GM12878 (cell line): ENCODE results near the gene IMMP2L. TPM values are rescaled to one million over a fixed set of nuclear protein-coding genes. Genes with fewer than 3 reads are reported as not detected.

Experiments used
- ATAC-seq: fragments of 200-7000 bp; cut with Tn5 transposase; 3 replicates; pipeline ENCODE4 v1.9.1; 2020; ENCODE audit warnings: mild to moderate bottlenecking, moderate library complexity
- BruUV-seq: library from RNA; stranded (reverse); fragments of 400-500 nt; replicated peaks from 2 replicates; lab custom pipeline; 2021; lab: Mats Ljungman, UMichigan
- CTCF ChIA-PET: fragments of 300-600 bp; sonication (Branson Sonifier 250); formaldehyde crosslinking; extraction: SDS; loops from one replicate; lab custom pipeline; 2021; ENCODE audit warnings: inconsistent platforms; lab: Yijun Ruan, JAX
- POLR2A ChIA-PET: fragments of 350-600 bp; formaldehyde crosslinking; extraction: SDS; loops from one replicate; lab custom pipeline; 2021; ENCODE audit warnings: inconsistent platforms; lab: Charles Lee
- RAD21 ChIA-PET: fragments of 300-600 bp; sonication (Branson Sonifier 250); formaldehyde crosslinking; loops from one replicate; lab custom pipeline; 2023; ENCODE audit warnings: antibody characterized with exemption; ENCODE audit not compliant: unreplicated experiment; lab: Charles Lee
- SMC1A ChIA-PET: fragments of 300-600 bp; sonication (Branson Sonifier 250); formaldehyde crosslinking; loops from one replicate; lab custom pipeline; 2023; ENCODE audit not compliant: unreplicated experiment, uncharacterized antibody; lab: Charles Lee
- DNase-seq: peaks from one replicate; pipeline ENCODE4 v3.0.0-alpha.2; 2011; ENCODE audit warnings: low read depth, low spot score
- FAIRE-seq: peaks from 3 replicates; lab custom pipeline; 2011; peaks lifted over from hg19 to GRCh38; lab: Jason Lieb, UNC
- H2AFZ ChIP-seq: 2 replicates; pipeline ENCODE4 v1.6.0; 2011; ENCODE audit warnings: low read depth, low read length, control low read depth; ENCODE audit not compliant: control insufficient read depth
- H3K27ac ChIP-seq: 2 replicates; pipeline ENCODE4 v1.5.1; 2011; ENCODE audit warnings: control low read depth; ENCODE audit not compliant: control insufficient read depth, insufficient read depth
- H3K27me3 ChIP-seq, 2 experiments: replicated peaks in 1 of 2; 2 replicates each; pipeline versions ENCODE4 v1.6.0 to v1.6.1; 2011; ENCODE audit warnings: low read length in 1 of 2; ENCODE audit not compliant: control insufficient read depth in 2 of 2, insufficient read depth in 2 of 2
- H3K36me3 ChIP-seq, 2 experiments: 2 replicates each; pipeline ENCODE4 v1.5.1; 2011; ENCODE audit warnings: low read length in 1 of 2; ENCODE audit not compliant: control insufficient read depth in 2 of 2, insufficient read depth in 2 of 2
- H3K4me1 ChIP-seq: 2 replicates; pipeline ENCODE4 v1.6.1; 2011; ENCODE audit warnings: mild to moderate bottlenecking, low read length, moderate library complexity, mixed read lengths; ENCODE audit not compliant: control insufficient read depth, insufficient read depth
- H3K4me2 ChIP-seq: 2 replicates; pipeline ENCODE4 v1.6.0; 2011; ENCODE audit warnings: control low read depth; ENCODE audit not compliant: control insufficient read depth, insufficient read depth
- H3K4me3 ChIP-seq: fragments of 200-600 bp; sonication (generic); 2 replicates; pipeline ENCODE4 v1.5.1; 2016
- H3K79me2 ChIP-seq: 2 replicates; pipeline ENCODE4 v1.6.0; 2011; ENCODE audit warnings: low read length; ENCODE audit not compliant: control insufficient read depth, insufficient read depth
- H3K9ac ChIP-seq: 2 replicates; pipeline ENCODE4 v1.8.0; 2011; ENCODE audit warnings: low read length, control low read depth, mixed read lengths; ENCODE audit not compliant: control insufficient read depth, insufficient read depth
- H3K9me3 ChIP-seq: replicated peaks from 3 replicates; pipeline ENCODE4 v1.5.1; 2011; ENCODE audit warnings: mild to moderate bottlenecking, low read length; ENCODE audit not compliant: control insufficient read depth, insufficient read depth
- H4K20me1 ChIP-seq: 2 replicates; pipeline ENCODE4 v1.6.0; 2011; ENCODE audit not compliant: control insufficient read depth, insufficient read depth
- CEBPB ChIP-seq, 2 experiments: fragments of 150-350 bp in 1 of 2; IDR thresholded peaks; 2 replicates each; pipeline ENCODE4 v1.6.1; 2012 to 2014; ENCODE audit warnings: low read depth in 2 of 2, low read length in 2 of 2, borderline replicate concordance in 1 of 2, inconsistent platforms in 1 of 2
- ESRRA ChIP-seq: IDR thresholded peaks from 2 replicates; pipeline ENCODE4 v1.6.1; 2012; ENCODE audit warnings: mild to moderate bottlenecking, low read length, improper control_type of control experiment
- IKZF1 ChIP-seq: fragments of 450-650 bp; conservative IDR thresholded peaks from 2 replicates; pipeline ENCODE4 v1.6.1; 2017; ENCODE audit warnings: antibody characterized with exemption, mild to moderate bottlenecking
- NRF1 ChIP-seq: conservative IDR thresholded peaks from 2 replicates; pipeline ENCODE4 v1.6.1; 2011; ENCODE audit warnings: mild to moderate bottlenecking, low read depth, low read length, improper control_type of control experiment
- POLR2AphosphoS5 ChIP-seq: IDR thresholded peaks from 2 replicates; pipeline ENCODE4 v1.6.1; 2011; ENCODE audit warnings: mild to moderate bottlenecking, low read length, inconsistent platforms
- WGBS: methylation state at CpG from one replicate; pipeline ENCODE4 v1.1.6; 2016; ENCODE audit warnings: low lambda C conversion rate; ENCODE audit not compliant: insufficient replicate concordance, insufficient coverage; ENCODE audit errors: missing lambda C conversion rate; 5-methylcytosine and 5-hydroxymethylcytosine counted together
- in situ Hi-C: fragments of 300-500 bp; cut with MboI; formaldehyde crosslinking; loops from 9 replicates; pipeline ENCODE4 v1.14.3; 2018; ENCODE audit warnings: mixed read lengths
- intact Hi-C: fragments of 100-400 bp; cut with micrococcal nuclease; formaldehyde crosslinking; loops from one replicate; pipeline ENCODE4 v1.14.2; 2022; ENCODE audit not compliant: unreplicated experiment
- polyA plus RNA-seq, 11 experiments: library from polyadenylated mRNA; depleted of rRNA in 4 of 11; unstranded in 6 of 11; stranded (reverse) in 5 of 11; fragments of >200 nt; fragmentation: Nextera tagmentation in 4 of 11; fragmentation: Illumina TruSeq in 1 of 11; extraction: Ambion mirVana in 4 of 11; extraction: Trizol in 1 of 11; gene quantifications; 1 replicate in 1 of 11; 2 replicates in 10 of 11; pipeline versions ENCODE4 v1.2.1 to v1.2.3, GENCODE V29; 2011 to 2016; ENCODE audit warnings: inconsistent platforms in 2 of 11, missing spikeins in 2 of 11, low read depth in 1 of 11
- total RNA-seq, 4 experiments: library from RNA; depleted of rRNA in 3 of 4; stranded (reverse); fragments of >200 nt in 3 of 4; fragmentation: Illumina TruSeq in 1 of 4; extraction: Trizol in 1 of 4; gene quantifications; 2 replicates each; pipeline versions ENCODE4 v1.2.1 to v1.2.3, GENCODE V29; 2013 to 2021
- TF ChIP-seq, protein P1 (sequence below): fragments of 450-650 bp; IDR thresholded peaks from 2 replicates; pipeline ENCODE4 v1.6.1; 2018; ENCODE audit warnings: mild to moderate bottlenecking, low read depth, moderate library complexity; ENCODE audit not compliant: partially characterized antibody
- TF ChIP-seq, protein P2 (sequence below): IDR thresholded peaks from 2 replicates; pipeline ENCODE4 v1.6.1; 2011; ENCODE audit warnings: low read depth, mild to moderate bottlenecking, low read length, moderate library complexity, borderline replicate concordance; ENCODE audit errors: extremely low read depth
- TF ChIP-seq, protein P3 (sequence below): IDR thresholded peaks from 2 replicates; pipeline ENCODE4 v1.6.1; 2012; ENCODE audit warnings: low read depth, low read length, improper control_type of control experiment

IMMP2L gene
- total and polyA plus RNA-seq, 10 of the 15 experiments (the other 5 are each of a cell fraction or from before 2014, with no cell fraction given) = 12.6 to 46.3 (median 19.6) TPM

DNA sequence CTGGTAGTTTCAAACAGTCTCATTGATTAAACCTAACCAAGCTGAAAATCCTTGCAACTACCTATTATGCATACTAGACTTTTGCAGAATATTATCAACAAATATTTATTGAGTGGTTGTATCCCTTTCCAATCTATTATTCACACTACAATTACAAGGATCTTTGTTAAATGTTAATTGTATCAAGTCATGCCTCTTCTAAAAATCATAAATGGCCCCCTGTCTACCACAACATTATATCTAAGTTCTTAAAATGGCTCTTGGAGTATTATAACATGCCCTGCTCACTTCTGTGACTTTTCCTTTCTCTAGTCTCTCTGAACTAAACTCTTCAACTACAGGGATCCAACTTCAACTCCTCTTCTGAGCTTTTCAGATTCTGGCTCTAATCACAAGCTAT is 219.3 kb downstream of the IMMP2L start:
- no peaks in the 10 kb centered on the region for H3K36me3 ChIP-seq
- FAIRE-seq (no peak), ATAC-seq (no peak)

DNA sequence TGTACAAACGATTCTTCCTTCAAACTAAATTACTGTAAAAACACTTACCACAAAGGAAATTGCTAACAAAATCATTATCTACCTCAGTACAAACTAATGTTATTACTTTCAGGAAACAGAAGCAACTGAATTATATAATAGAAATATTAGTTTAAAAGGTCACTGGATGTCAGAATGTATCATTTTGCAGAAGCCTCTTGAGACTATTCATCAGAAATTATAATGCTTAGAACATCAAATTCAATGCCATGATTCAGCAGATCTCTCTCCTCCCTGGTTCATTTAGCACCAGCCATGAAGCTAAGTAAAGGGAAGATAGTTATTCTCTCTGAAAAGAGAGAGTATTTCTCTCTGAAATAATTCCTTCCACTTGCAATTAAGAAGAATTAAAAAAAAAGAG is 223.3 kb downstream of the IMMP2L start:
- TF ChIP-seq, protein P1, sequence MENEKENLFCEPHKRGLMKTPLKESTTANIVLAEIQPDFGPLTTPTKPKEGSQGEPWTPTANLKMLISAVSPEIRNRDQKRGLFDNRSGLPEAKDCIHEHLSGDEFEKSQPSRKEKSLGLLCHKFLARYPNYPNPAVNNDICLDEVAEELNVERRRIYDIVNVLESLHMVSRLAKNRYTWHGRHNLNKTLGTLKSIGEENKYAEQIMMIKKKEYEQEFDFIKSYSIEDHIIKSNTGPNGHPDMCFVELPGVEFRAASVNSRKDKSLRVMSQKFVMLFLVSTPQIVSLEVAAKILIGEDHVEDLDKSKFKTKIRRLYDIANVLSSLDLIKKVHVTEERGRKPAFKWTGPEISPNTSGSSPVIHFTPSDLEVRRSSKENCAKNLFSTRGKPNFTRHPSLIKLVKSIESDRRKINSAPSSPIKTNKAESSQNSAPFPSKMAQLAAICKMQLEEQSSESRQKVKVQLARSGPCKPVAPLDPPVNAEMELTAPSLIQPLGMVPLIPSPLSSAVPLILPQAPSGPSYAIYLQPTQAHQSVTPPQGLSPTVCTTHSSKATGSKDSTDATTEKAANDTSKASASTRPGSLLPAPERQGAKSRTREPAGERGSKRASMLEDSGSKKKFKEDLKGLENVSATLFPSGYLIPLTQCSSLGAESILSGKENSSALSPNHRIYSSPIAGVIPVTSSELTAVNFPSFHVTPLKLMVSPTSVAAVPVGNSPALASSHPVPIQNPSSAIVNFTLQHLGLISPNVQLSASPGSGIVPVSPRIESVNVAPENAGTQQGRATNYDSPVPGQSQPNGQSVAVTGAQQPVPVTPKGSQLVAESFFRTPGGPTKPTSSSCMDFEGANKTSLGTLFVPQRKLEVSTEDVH = no peak
- TF ChIP-seq ESRRA (no peak), CEBPB (IDR thresholded peaks at IDR 0.05; ENCODE audit: borderline replicate concordance in 1 of 2, low read depth in 2 of 2, low read length in 2 of 2) (no peak)
- TF ChIP-seq, protein P2, sequence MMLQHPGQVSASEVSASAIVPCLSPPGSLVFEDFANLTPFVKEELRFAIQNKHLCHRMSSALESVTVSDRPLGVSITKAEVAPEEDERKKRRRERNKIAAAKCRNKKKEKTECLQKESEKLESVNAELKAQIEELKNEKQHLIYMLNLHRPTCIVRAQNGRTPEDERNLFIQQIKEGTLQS = no peak
- BruUV-seq = no TSS peak
- SMC1A ChIA-PET = interaction anchor here (1.0 kb wide), 1 partner anchor 223 kb away, joined by 3 read pairs; the partner anchor contains the start of gene IMMP2L
- Histone ChIP-seq H3K4me3 (no peak overlapping the region), H3K4me2 (no peak overlapping the region), H3K4me1 (no peaks in the 10 kb centered on the region), H3K79me2 (no peaks in the 10 kb centered on the region), H3K9ac (no peak overlapping the region), H3K36me3 (no peaks in the 10 kb centered on the region), H3K27me3 (no peaks in the 10 kb centered on the region), H3K9me3 (no peaks in the 10 kb centered on the region; the same call in 2 of the 3 replicates), H3K27ac (no peak overlapping the region), H2AFZ (no peak overlapping the region), H4K20me1 (no peaks in the 10 kb centered on the region)
- no peak for ATAC-seq
- no peak for DNase-seq
- CTCF ChIA-PET = interaction anchor here (0.7 kb wide), 1 partner anchor 27 kb away, joined by 3 read pairs; no protein-coding TSS in a partner anchor
- FAIRE-seq = no peak
- POLR2A ChIA-PET = no interaction called here
- intact Hi-C loops = no loop called here
- RAD21 ChIA-PET = no interaction called here
- in situ Hi-C loops = no loop called here
- 0% methylated on average over 1 of the region's 1 CpG for WGBS

More for the DNA sequence above, 219.3 kb downstream of the IMMP2L start:
- no peaks in the 10 kb centered on the region for H3K4me1 ChIP-seq
- POLR2A ChIA-PET = no interaction called here
- no peak overlapping the region for H2AFZ ChIP-seq
- in situ Hi-C loops = no loop called here
- H3K4me2 ChIP-seq = no peak overlapping the region
- TF ChIP-seq, protein P3, sequence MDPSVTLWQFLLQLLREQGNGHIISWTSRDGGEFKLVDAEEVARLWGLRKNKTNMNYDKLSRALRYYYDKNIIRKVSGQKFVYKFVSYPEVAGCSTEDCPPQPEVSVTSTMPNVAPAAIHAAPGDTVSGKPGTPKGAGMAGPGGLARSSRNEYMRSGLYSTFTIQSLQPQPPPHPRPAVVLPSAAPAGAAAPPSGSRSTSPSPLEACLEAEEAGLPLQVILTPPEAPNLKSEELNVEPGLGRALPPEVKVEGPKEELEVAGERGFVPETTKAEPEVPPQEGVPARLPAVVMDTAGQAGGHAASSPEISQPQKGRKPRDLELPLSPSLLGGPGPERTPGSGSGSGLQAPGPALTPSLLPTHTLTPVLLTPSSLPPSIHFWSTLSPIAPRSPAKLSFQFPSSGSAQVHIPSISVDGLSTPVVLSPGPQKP = no peak
- no peak for TF ChIP-seq NRF1
- no peak for TF ChIP-seq IKZF1
- no peak for TF ChIP-seq POLR2AphosphoS5
- TF ChIP-seq, all 136 proteins: peak for 0
- Histone ChIP-seq H3K27me3 (no peaks in the 10 kb centered on the region), H3K9me3 (no peaks in the 10 kb centered on the region; the same call in 2 of the 3 replicates), H4K20me1 (no peaks in the 10 kb centered on the region), H3K79me2 (no peaks in the 10 kb centered on the region), H3K9ac (no peak overlapping the region), H3K4me3 (no peak overlapping the region), H3K27ac (no peak overlapping the region)
- no peak for DNase-seq
- intact Hi-C loops = no loop called here
- CTCF ChIA-PET = interaction anchor here (1.0 kb wide), 1 partner anchor 9 kb away, joined by 4 read pairs; no protein-coding TSS in a partner anchor
- BruUV-seq = no TSS peak
- RAD21 ChIA-PET = no interaction called here
- SMC1A ChIA-PET = interaction anchor here (0.8 to 1.4 kb wide), 3 partner anchors 8 to 18 kb away, joined by 3 read pairs; no protein-coding TSS in a partner anchor
